ENCODE measurements around the gene SESTD1. TPM values are rescaled to one million over a fixed set of nuclear protein-coding genes. Genes with fewer than 3 reads are reported as not detected.

The SESTD1 gene
- total and polyA plus RNA-seq, 11 donors = 2.9 to 48.7 (median 31.8) TPM

- 88 to 97% (median 94%) methylated on average over 1 of the region's 1 CpG for WGBS, 4 donors
- TF ChIP-seq, protein P1, sequence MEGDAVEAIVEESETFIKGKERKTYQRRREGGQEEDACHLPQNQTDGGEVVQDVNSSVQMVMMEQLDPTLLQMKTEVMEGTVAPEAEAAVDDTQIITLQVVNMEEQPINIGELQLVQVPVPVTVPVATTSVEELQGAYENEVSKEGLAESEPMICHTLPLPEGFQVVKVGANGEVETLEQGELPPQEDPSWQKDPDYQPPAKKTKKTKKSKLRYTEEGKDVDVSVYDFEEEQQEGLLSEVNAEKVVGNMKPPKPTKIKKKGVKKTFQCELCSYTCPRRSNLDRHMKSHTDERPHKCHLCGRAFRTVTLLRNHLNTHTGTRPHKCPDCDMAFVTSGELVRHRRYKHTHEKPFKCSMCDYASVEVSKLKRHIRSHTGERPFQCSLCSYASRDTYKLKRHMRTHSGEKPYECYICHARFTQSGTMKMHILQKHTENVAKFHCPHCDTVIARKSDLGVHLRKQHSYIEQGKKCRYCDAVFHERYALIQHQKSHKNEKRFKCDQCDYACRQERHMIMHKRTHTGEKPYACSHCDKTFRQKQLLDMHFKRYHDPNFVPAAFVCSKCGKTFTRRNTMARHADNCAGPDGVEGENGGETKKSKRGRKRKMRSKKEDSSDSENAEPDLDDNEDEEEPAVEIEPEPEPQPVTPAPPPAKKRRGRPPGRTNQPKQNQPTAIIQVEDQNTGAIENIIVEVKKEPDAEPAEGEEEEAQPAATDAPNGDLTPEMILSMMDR (IDR thresholded peaks at IDR 0.05) = no peak
- TF ChIP-seq POLR2A (IDR thresholded peaks at IDR 0.05) = no peak
These were observed 21.6 kb downstream of the SESTD1 start for GRCh38 chr2:179243046-179243445.

DNA sequence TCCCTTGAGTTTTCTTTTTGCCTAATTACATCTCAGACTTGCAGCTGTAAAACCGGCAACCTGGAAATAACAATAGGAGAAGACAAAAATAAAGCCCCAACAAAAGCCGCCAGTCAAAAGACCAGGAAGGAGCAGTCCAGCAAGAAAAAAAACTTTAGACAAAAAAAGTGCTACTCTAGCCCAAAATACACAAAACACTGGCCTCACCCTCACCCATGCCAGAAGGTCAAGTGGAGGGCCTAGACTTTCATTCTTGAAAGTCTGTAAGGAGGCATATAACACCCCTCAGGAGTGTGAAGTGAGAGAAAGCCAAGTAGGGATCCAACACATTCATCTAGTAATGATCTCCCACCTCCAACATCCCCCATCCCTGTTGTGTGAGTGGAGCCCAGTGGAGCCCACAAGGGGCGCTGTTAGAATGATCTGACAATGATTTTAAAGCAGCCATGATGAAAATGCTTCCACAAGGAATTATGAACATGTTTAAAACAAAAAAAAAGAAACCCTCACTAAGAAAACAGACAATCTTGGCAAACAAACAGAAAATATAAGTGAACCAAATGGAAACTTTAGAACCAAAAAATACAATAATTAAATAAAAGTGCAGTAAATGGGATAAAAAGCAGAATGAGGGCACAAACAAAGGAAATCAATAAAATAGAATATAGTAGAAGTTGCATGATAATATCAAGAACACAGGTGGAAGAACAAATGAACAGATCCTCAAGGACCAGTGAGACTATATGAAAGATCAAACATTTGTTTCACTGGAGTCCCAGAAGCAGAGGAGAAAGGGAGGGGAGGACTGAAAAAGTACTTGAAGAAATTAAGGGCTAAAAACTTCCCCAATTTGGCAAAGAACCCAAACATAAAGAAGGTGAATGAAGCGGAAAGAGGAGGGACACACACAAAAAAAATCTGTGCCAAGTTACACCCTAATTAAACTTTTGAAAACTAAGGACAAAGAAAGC is 23.9 kb downstream of the SESTD1 start:
- Histone ChIP-seq H3K4me3 (no peak overlapping the region), H3K4me1 (peaks cover 2 to 46% (median 30%) of the 10 kb centered on the region in 12 donors), H3K9me3 (peaks cover 0 to 10% (median 0%) of the 10 kb centered on the region in 12 donors), H3K36me3 (no peaks in the 10 kb centered on the region), H3K27ac (peak overlapping the region in 1 of 12 donors; percentile 3), H3K27me3 (no peaks in the 10 kb centered on the region)
- peak in 1 of 4 donors; percentile 24 for ATAC-seq
- TF ChIP-seq POLR2A (IDR thresholded peaks at IDR 0.05) = no peak
- TF ChIP-seq, protein P1 (IDR thresholded peaks at IDR 0.05) = peak in 1 of 12 donors; percentile 4
- intact Hi-C loops (cut with DNase I) = no loop called here
- 74 to 80% (median 76%) methylated on average over 4 of the region's 4 CpGs for WGBS, 4 donors
- DNase-seq = no peak

More at GRCh38 chr2:179243046-179243445, 21.6 kb downstream of the SESTD1 start:
- ATAC-seq (no peak), DNase-seq (no peak)
- Histone ChIP-seq H3K9me3 (peaks cover 0 to 19% (median 0%) of the 10 kb centered on the region in 12 donors), H3K4me3 (no peak overlapping the region), H3K27me3 (no peaks in the 10 kb centered on the region), H3K4me1 (peaks cover 2 to 48% (median 21%) of the 10 kb centered on the region in 12 donors), H3K27ac (no peak overlapping the region), H3K36me3 (no peaks in the 10 kb centered on the region)
- intact Hi-C loops (cut with DNase I) = no loop called here

DNA sequence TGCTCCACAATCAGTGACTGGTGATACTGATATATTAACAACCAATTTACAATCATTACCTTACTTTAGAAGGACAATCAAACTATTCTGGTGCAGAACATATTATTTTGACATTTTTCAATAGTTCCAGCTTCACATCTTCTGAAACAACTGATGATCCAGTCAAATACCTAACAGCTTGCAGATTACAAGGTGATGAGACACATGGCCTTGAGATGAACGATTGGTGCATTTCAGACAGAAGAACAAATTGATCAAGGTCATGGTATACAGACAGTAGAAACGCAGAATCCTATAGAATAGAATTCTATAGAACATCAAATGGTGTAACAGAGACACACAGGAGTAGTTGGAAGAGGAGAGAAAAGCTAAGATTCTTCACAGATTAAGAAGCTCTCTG is 24.8 kb downstream of the SESTD1 start:
- WGBS, 4 donors = 79 to 85% (median 83%) methylated on average over 2 of the region's 2 CpGs
- Histone ChIP-seq H3K36me3 (no peaks in the 10 kb centered on the region), H3K27me3 (no peaks in the 10 kb centered on the region), H3K4me3 (no peak overlapping the region), H3K4me1 (peaks cover 2 to 55% (median 30%) of the 10 kb centered on the region in 12 donors), H3K27ac (no peak overlapping the region), H3K9me3 (peaks cover 0 to 10% (median 0%) of the 10 kb centered on the region in 12 donors)
- TF ChIP-seq, protein P1 (IDR thresholded peaks at IDR 0.05) = no peak
- no peak for TF ChIP-seq POLR2A (IDR thresholded peaks at IDR 0.05)
- DNase-seq = no peak
- intact Hi-C loops (cut with DNase I) = no loop called here
- ATAC-seq = no peak

GRCh38 chr2:179239195-179239594 is 25.4 kb downstream of the SESTD1 start:
- no peaks in the 10 kb centered on the region for H3K27me3 ChIP-seq
- H3K4me1 ChIP-seq = peaks cover 2 to 56% (median 30%) of the 10 kb centered on the region in 12 donors
- intact Hi-C loops (cut with DNase I) = no loop called here
- H3K4me3 ChIP-seq = no peak overlapping the region
- DNase-seq (no peak), ATAC-seq (no peak)
- no peak overlapping the region for H3K27ac ChIP-seq
- no peaks in the 10 kb centered on the region for H3K36me3 ChIP-seq
- TF ChIP-seq, protein P1 (IDR thresholded peaks at IDR 0.05) = no peak
- TF ChIP-seq POLR2A (IDR thresholded peaks at IDR 0.05) = no peak
- peaks cover 0 to 10% (median 0%) of the 10 kb centered on the region in 12 donors for H3K9me3 ChIP-seq

Data from heart left ventricle (tissue), 16 donors.